CD4-positive, alpha-beta T cell (primary cell): Measurements from ENCODE around the gene BRICD5. TPM values are rescaled to one million over a fixed set of nuclear protein-coding genes. Genes with fewer than 3 reads are reported as not detected.
A peak's percentile ranks its signal among the peaks of the same experiment; 100 is the strongest.

Source experiments
- ATAC-seq: fragments of 200-7000 bp; cut with Tn5 transposase; one replicate; pipeline ENCODE4 v1.10.0; 2022; ENCODE audit warnings: mild to moderate bottlenecking; ENCODE audit not compliant: poor library complexity
- CTCF ChIA-PET: fragments of 350-600 bp; sonication (Branson Sonifier 250); formaldehyde crosslinking; loops from one replicate; lab custom pipeline; 2021; ENCODE audit warnings: antibody characterized with exemption, inconsistent platforms; lab: Charles Lee
- POLR2A ChIA-PET: fragments of 350-600 bp; sonication (Branson Sonifier 250); formaldehyde crosslinking; loops from one replicate; lab custom pipeline; 2021; ENCODE audit warnings: antibody characterized with exemption, inconsistent platforms; lab: Charles Lee
- DNase-seq, 14 experiments: peaks; one replicate each; pipeline ENCODE4 v3.0.0-alpha.2; 2013 to 2020; ENCODE audit warnings: mixed read lengths in 2 of 14
- H3K27ac ChIP-seq, 2 donors: one replicate each; pipeline versions ENCODE4 v1.5.1 to v1.7.0; 2013; ENCODE audit warnings: low read length in 2 of 2, low read depth in 1 of 2, mild to moderate bottlenecking in 1 of 2
- H3K27me3 ChIP-seq, 2 experiments: 1 replicate in 1 of 2; 2 replicates in 1 of 2; pipeline versions ENCODE4 v1.6.1 to v1.7.0; 2013; ENCODE audit warnings: low read length in 2 of 2, control low read depth in 1 of 2, mild to moderate bottlenecking in 1 of 2, moderate library complexity in 1 of 2; ENCODE audit not compliant: insufficient read depth in 2 of 2, control insufficient read depth in 1 of 2
- H3K36me3 ChIP-seq: one replicate; pipeline ENCODE4 v1.6.1; 2013; ENCODE audit warnings: low read length, control low read depth; ENCODE audit not compliant: insufficient read depth
- H3K4me1 ChIP-seq: one replicate; pipeline ENCODE4 v1.6.1; 2013; ENCODE audit warnings: low read length, control low read depth; ENCODE audit not compliant: insufficient read depth
- H3K4me3 ChIP-seq: one replicate; pipeline ENCODE4 v1.5.1; 2013; ENCODE audit warnings: mild to moderate bottlenecking, low read length, moderate library complexity
- H3K9me3 ChIP-seq, 2 experiments: 1 replicate in 1 of 2; 2 replicates in 1 of 2; pipeline versions ENCODE4 v1.6.1 to v1.7.0; 2013; ENCODE audit warnings: low read length in 2 of 2, mild to moderate bottlenecking in 2 of 2, control low read depth in 1 of 2, moderate library complexity in 1 of 2; ENCODE audit not compliant: control insufficient read depth in 1 of 2, insufficient read depth in 1 of 2
- H3K27ac Mint-ChIP-seq: one replicate; pipeline ENCODE4 v1.8.0; 2020; ENCODE audit warnings: mixed read lengths
- H3K27me3 Mint-ChIP-seq: one replicate; pipeline ENCODE4 v1.8.0; 2021; ENCODE audit warnings: mixed read lengths
- H3K36me3 Mint-ChIP-seq: one replicate; pipeline ENCODE4 v1.8.0; 2021; ENCODE audit warnings: low read depth, mixed read lengths
- H3K4me1 Mint-ChIP-seq: one replicate; pipeline ENCODE4 v1.8.0; 2021; ENCODE audit warnings: low read depth, mixed read lengths
- H3K4me3 Mint-ChIP-seq: one replicate; pipeline ENCODE4 v1.8.0; 2020; ENCODE audit warnings: mild to moderate bottlenecking, mixed read lengths
- H3K9me3 Mint-ChIP-seq: one replicate; pipeline ENCODE4 v1.8.0; 2020; ENCODE audit warnings: mixed read lengths
- intact Hi-C, 2 experiments: fragments of 100-400 bp; cut with DNase I in 1 of 2; cut with micrococcal nuclease in 1 of 2; formaldehyde crosslinking; loops; one replicate each; pipeline versions ENCODE4 v1.15.1 to v1.9.0; 2023 to 2025; cut with DNase I, micrococcal nuclease
- total RNA-seq, 174 experiments: library from RNA in 2 of 174; stranded (reverse) in 2 of 174; gene quantifications; one replicate each; pipeline ENCODE4 v1.2.3 and lab custom pipeline; 2021 to 2026
- TF ChIP-seq, protein P1 (sequence below): fragments of 200-600 bp; IDR thresholded peaks from one replicate; pipeline ENCODE4 v1.8.0; 2022; ENCODE audit warnings: antibody characterized with exemption, mild to moderate bottlenecking

The BRICD5 gene
- total RNA-seq, 2 experiments from 2014 or later, result 4.2 to 5.0 TPM

DNA sequence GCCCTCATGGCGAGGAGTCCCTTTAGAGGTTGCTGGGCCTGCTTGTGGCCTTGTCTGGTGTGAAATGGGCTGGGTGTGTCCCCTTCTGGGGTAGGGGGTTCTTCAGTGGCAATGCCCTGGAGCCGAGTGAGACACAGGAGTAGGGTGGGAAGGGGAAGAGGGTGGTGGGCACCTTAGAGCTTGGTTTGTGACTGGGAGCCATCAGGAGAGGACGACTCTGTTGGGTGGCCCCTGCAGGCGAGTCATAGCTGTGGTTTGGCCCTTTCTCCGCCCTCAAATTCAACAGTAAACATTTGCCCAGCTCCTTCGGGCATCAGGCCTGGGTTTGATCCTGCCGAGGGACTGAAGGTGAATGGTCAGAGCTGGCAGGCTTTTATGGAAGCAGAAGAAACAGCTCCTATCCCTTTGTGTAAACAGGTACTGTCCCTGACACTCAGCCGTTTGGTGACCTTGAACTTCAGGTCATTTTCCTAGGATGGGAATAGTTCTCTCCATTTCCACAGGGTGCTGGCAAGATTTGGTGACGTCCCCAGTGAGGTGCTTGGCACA, 15.7 kb upstream of the BRICD5 start:
- CTCF ChIA-PET, result no interaction called here
- peaks cover 15% of the 10 kb centered on the region for H3K36me3 Mint-ChIP-seq
- no peaks in the 10 kb centered on the region for H3K9me3 ChIP-seq
- H3K9me3 Mint-ChIP-seq, result no peaks in the 10 kb centered on the region
- no peaks in the 10 kb centered on the region for H3K27me3 Mint-ChIP-seq
- H3K27me3 ChIP-seq, result no peaks in the 10 kb centered on the region
- no peak overlapping the region for H3K27ac Mint-ChIP-seq
- H3K4me3 Mint-ChIP-seq, result peak overlapping the region; percentile 71
- no peak for ATAC-seq
- H3K27ac ChIP-seq, result no peak overlapping the region
- intact Hi-C loops, result no loop called here
- peaks cover 33% of the 10 kb centered on the region for H3K36me3 ChIP-seq
- DNase-seq, result no peak
- TF ChIP-seq, protein P1, sequence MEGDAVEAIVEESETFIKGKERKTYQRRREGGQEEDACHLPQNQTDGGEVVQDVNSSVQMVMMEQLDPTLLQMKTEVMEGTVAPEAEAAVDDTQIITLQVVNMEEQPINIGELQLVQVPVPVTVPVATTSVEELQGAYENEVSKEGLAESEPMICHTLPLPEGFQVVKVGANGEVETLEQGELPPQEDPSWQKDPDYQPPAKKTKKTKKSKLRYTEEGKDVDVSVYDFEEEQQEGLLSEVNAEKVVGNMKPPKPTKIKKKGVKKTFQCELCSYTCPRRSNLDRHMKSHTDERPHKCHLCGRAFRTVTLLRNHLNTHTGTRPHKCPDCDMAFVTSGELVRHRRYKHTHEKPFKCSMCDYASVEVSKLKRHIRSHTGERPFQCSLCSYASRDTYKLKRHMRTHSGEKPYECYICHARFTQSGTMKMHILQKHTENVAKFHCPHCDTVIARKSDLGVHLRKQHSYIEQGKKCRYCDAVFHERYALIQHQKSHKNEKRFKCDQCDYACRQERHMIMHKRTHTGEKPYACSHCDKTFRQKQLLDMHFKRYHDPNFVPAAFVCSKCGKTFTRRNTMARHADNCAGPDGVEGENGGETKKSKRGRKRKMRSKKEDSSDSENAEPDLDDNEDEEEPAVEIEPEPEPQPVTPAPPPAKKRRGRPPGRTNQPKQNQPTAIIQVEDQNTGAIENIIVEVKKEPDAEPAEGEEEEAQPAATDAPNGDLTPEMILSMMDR, result no peak
- peaks cover 30% of the 10 kb centered on the region for H3K4me1 ChIP-seq
- H3K4me3 ChIP-seq, result no peak overlapping the region
- peaks cover 15% of the 10 kb centered on the region for H3K4me1 Mint-ChIP-seq
- POLR2A ChIA-PET, result interaction anchor here (1.1 to 1.3 kb wide), 2 partner anchors 11 to 24 kb away, joined by 3 to 5 read pairs; partner anchors contain the start of gene DNASE1L2

DNA sequence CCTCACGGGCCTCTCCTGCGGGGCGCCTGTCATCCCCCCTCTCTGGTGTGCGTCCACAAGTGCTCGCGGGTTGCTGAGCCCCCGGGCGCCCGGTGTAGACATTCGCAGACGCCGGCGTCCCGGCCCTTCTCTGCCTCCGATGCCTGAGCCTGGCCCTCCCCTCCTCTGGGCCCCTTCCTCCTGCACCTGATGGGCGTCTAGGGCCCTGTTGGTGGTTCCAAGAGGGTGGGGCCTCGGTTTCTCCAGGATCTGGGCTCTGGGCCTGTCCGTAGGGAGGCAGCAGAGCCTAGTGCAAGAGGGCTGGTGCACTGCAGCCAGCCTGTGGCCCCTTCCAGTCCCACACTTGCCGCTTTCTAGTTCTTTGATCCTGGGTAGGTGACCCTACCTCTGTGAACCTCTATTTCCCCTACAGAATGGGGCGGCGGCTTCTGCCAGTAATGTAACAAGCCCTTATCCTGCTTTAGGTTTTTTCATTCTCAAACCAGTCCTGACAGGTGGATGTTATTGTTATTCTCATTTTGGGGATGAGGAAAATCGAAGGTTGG, 13.4 kb upstream of the BRICD5 start:
- H3K4me1 Mint-ChIP-seq, result peaks cover 15% of the 10 kb centered on the region
- peaks cover 12% of the 10 kb centered on the region for H3K36me3 ChIP-seq
- ChIA-PET CTCF (no interaction called here), POLR2A (interaction anchor here (1.6 kb wide), 1 partner anchor 9 kb away, joined by 4 read pairs; the partner anchor contains the start of gene PGP)
- DNase-seq (peak in 8 of 14 experiments; percentile 9 to 58 (median 22)), ATAC-seq (peak; percentile 15)
- peak overlapping the region; percentile 42 to 55 for H3K27ac ChIP-seq
- H3K36me3 Mint-ChIP-seq, result no peaks in the 10 kb centered on the region
- no peaks in the 10 kb centered on the region for H3K9me3 Mint-ChIP-seq
- no peaks in the 10 kb centered on the region for H3K27me3 Mint-ChIP-seq
- peaks cover 30% of the 10 kb centered on the region for H3K4me1 ChIP-seq
- peak overlapping the region; percentile 80 for H3K4me3 ChIP-seq
- H3K4me3 Mint-ChIP-seq, result peak overlapping the region; percentile 89
- H3K9me3 ChIP-seq, result no peaks in the 10 kb centered on the region
- TF ChIP-seq, protein P1, result no peak
- intact Hi-C loops, result loop anchor here (1.0 kb wide), 2 partner anchors 19 to 44 kb away; partner anchors contain the start of genes MLST8 (in 2 of the 2) and RNPS1 (in 1 of the 2)
- peak overlapping the region; percentile 62 for H3K27ac Mint-ChIP-seq
- no peaks in the 10 kb centered on the region for H3K27me3 ChIP-seq

DNA sequence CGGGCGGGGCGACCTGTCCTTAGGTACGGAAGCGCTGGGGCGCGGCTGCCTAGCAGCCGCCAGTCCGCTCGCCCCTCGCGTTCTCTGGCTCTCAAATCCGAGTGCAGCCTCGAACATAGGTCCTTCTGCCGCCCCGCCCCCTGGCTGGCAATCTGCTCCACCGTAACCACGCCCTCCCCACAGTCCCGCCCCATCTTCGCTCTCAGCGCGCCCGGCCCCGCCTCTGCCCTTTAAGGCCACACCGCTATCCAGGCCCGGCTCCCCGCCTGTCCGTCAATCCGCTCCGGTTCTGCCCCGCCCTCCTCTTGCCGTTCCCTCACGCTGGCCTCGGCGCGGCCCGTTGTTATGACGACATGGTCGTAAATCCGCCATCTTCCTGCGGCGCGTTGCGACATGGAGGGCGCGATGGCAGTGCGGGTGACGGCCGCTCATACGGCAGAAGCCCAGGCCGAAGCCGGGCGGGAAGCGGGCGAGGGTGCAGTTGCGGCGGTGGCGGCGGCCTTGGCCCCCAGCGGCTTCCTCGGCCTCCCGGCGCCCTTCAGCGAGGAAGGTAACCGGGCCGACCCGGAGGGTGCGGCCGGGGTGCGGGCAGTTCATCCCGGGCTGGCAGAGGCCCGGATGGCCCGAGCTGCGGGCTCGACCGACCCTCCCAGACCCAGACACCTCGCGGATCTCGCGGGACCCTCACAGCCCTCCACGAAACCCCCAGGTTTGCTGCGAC, 12.7 kb upstream of the BRICD5 start, which contains the start of gene E4F1:
TSS of gene E4F1 (plus strand) at position 371 of the 721 bp plus-strand sequence. CDS start at position 394, 23 bp downstream.
- Histone ChIP-seq H3K9me3 (no peaks in the 10 kb centered on the region), H3K27me3 (no peaks in the 10 kb centered on the region), H3K4me1 (peaks cover 30% of the 10 kb centered on the region), H3K36me3 (peaks cover 5% of the 10 kb centered on the region), H3K4me3 (peak within 1 kb of the TSS; percentile 80), H3K27ac (peak within 1 kb of the TSS; percentile 42 to 55)
- Mint-ChIP-seq H3K9me3 (no peaks in the 10 kb centered on the region), H3K4me1 (peaks cover 15% of the 10 kb centered on the region), H3K27ac (peak within 1 kb of the TSS; percentile 62), H3K27me3 (no peaks in the 10 kb centered on the region), H3K36me3 (no peaks in the 10 kb centered on the region), H3K4me3 (peak within 1 kb of the TSS; percentile 89)
- ChIA-PET POLR2A (interaction anchor here (0.8 to 1.6 kb wide), 5 partner anchors 9 to 309 kb away, joined by 3 to 5 read pairs (median 4); partner anchors contain the start of genes AMDHD2, MLST8 and PGP), CTCF (no interaction called here)
- DNase-seq (peak; percentile 97 to 100 (median 99)), ATAC-seq (peak; percentile 95)
- TF ChIP-seq, protein P1, result no peak
- intact Hi-C loops, result loop anchor here (1.0 kb wide), 2 partner anchors 18 to 45 kb away; partner anchors contain the start of genes MLST8 (in 2 of the 2) and RNPS1 (in 1 of the 2)
